ENCODE data around the gene ETV6.

GRCh38 chr12:11704089-11704488 lies 54.6 kb downstream of the ETV6 start:
- TF ChIP-seq, protein P1, sequence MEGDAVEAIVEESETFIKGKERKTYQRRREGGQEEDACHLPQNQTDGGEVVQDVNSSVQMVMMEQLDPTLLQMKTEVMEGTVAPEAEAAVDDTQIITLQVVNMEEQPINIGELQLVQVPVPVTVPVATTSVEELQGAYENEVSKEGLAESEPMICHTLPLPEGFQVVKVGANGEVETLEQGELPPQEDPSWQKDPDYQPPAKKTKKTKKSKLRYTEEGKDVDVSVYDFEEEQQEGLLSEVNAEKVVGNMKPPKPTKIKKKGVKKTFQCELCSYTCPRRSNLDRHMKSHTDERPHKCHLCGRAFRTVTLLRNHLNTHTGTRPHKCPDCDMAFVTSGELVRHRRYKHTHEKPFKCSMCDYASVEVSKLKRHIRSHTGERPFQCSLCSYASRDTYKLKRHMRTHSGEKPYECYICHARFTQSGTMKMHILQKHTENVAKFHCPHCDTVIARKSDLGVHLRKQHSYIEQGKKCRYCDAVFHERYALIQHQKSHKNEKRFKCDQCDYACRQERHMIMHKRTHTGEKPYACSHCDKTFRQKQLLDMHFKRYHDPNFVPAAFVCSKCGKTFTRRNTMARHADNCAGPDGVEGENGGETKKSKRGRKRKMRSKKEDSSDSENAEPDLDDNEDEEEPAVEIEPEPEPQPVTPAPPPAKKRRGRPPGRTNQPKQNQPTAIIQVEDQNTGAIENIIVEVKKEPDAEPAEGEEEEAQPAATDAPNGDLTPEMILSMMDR (conservative IDR thresholded peaks at IDR 0.05; ENCODE audit: low read length): no peak
- TF ChIP-seq EZH2phosphoT487 (IDR thresholded peaks at IDR 0.05; ENCODE audit: borderline replicate concordance, low read depth, low read length): no peak
